CD4-positive, alpha-beta T cell (primary cell): ENCODE measurements around the gene RAD51B. TPM values are rescaled to one million over a fixed set of nuclear protein-coding genes. Genes with fewer than 3 reads are reported as not detected.

Experiments
- ATAC-seq: fragments of 200-7000 bp; cut with Tn5 transposase; one replicate; pipeline ENCODE4 v1.10.0; 2022; ENCODE audit warnings: mild to moderate bottlenecking; ENCODE audit not compliant: poor library complexity
- CTCF ChIA-PET: fragments of 350-600 bp; sonication (Branson Sonifier 250); formaldehyde crosslinking; loops from one replicate; lab custom pipeline; 2021; ENCODE audit warnings: antibody characterized with exemption, inconsistent platforms; lab: Charles Lee
- POLR2A ChIA-PET: fragments of 350-600 bp; sonication (Branson Sonifier 250); formaldehyde crosslinking; loops from one replicate; lab custom pipeline; 2021; ENCODE audit warnings: antibody characterized with exemption, inconsistent platforms; lab: Charles Lee
- DNase-seq, 14 experiments: peaks; one replicate each; pipeline ENCODE4 v3.0.0-alpha.2; 2013 to 2020; ENCODE audit warnings: mixed read lengths in 2 of 14
- H3K27ac ChIP-seq, 2 donors: one replicate each; pipeline versions ENCODE4 v1.5.1 to v1.7.0; 2013; ENCODE audit warnings: low read length in 2 of 2, low read depth in 1 of 2, mild to moderate bottlenecking in 1 of 2
- H3K27me3 ChIP-seq, 2 experiments: 1 replicate in 1 of 2; 2 replicates in 1 of 2; pipeline versions ENCODE4 v1.6.1 to v1.7.0; 2013; ENCODE audit warnings: low read length in 2 of 2, control low read depth in 1 of 2, mild to moderate bottlenecking in 1 of 2, moderate library complexity in 1 of 2; ENCODE audit not compliant: insufficient read depth in 2 of 2, control insufficient read depth in 1 of 2
- H3K36me3 ChIP-seq: one replicate; pipeline ENCODE4 v1.6.1; 2013; ENCODE audit warnings: low read length, control low read depth; ENCODE audit not compliant: insufficient read depth
- H3K4me1 ChIP-seq: one replicate; pipeline ENCODE4 v1.6.1; 2013; ENCODE audit warnings: low read length, control low read depth; ENCODE audit not compliant: insufficient read depth
- H3K4me3 ChIP-seq: one replicate; pipeline ENCODE4 v1.5.1; 2013; ENCODE audit warnings: mild to moderate bottlenecking, low read length, moderate library complexity
- H3K9me3 ChIP-seq, 2 experiments: 1 replicate in 1 of 2; 2 replicates in 1 of 2; pipeline versions ENCODE4 v1.6.1 to v1.7.0; 2013; ENCODE audit warnings: low read length in 2 of 2, mild to moderate bottlenecking in 2 of 2, control low read depth in 1 of 2, moderate library complexity in 1 of 2; ENCODE audit not compliant: control insufficient read depth in 1 of 2, insufficient read depth in 1 of 2
- H3K27ac Mint-ChIP-seq: one replicate; pipeline ENCODE4 v1.8.0; 2020; ENCODE audit warnings: mixed read lengths
- H3K27me3 Mint-ChIP-seq: one replicate; pipeline ENCODE4 v1.8.0; 2021; ENCODE audit warnings: mixed read lengths
- H3K36me3 Mint-ChIP-seq: one replicate; pipeline ENCODE4 v1.8.0; 2021; ENCODE audit warnings: low read depth, mixed read lengths
- H3K4me1 Mint-ChIP-seq: one replicate; pipeline ENCODE4 v1.8.0; 2021; ENCODE audit warnings: low read depth, mixed read lengths
- H3K4me3 Mint-ChIP-seq: one replicate; pipeline ENCODE4 v1.8.0; 2020; ENCODE audit warnings: mild to moderate bottlenecking, mixed read lengths
- H3K9me3 Mint-ChIP-seq: one replicate; pipeline ENCODE4 v1.8.0; 2020; ENCODE audit warnings: mixed read lengths
- intact Hi-C, 2 experiments: fragments of 100-400 bp; cut with DNase I in 1 of 2; cut with micrococcal nuclease in 1 of 2; formaldehyde crosslinking; loops; one replicate each; pipeline versions ENCODE4 v1.15.1 to v1.9.0; 2023 to 2025; cut with DNase I, micrococcal nuclease
- total RNA-seq, 174 experiments: library from RNA in 2 of 174; stranded (reverse) in 2 of 174; gene quantifications; one replicate each; pipeline ENCODE4 v1.2.3 and lab custom pipeline; 2021 to 2026
- TF ChIP-seq, protein P1 (sequence below): fragments of 200-600 bp; IDR thresholded peaks from one replicate; pipeline ENCODE4 v1.8.0; 2022; ENCODE audit warnings: antibody characterized with exemption, mild to moderate bottlenecking

Gene RAD51B
- total RNA-seq, 2 experiments from 2014 or later = 18.4 to 20.0 TPM

DNA sequence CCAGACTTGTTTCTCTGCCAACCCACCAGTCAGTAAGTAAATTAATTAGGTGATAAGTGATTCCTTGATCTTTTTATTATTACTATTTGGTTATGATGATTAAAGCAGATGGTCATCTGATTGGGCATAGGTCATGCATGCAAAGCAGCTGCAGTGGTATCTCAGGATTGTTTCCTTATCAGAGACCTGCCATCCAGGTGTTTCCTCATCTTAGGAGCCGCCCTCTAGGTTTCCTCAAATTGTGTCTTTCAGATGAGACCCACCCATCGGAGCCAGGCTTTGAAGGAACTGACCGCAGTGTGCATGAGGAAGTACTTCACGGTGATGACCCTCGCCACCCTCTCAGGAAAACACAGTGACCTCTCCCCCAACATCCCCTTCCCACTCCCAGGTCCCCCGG lies 910.0 kb downstream of the RAD51B start:
- Mint-ChIP-seq H3K27ac (no peak overlapping the region), H3K4me3 (no peak overlapping the region), H3K36me3 (no peaks in the 10 kb centered on the region), H3K4me1 (peaks cover 42% of the 10 kb centered on the region), H3K9me3 (no peaks in the 10 kb centered on the region), H3K27me3 (no peaks in the 10 kb centered on the region)
- TF ChIP-seq, protein P1, sequence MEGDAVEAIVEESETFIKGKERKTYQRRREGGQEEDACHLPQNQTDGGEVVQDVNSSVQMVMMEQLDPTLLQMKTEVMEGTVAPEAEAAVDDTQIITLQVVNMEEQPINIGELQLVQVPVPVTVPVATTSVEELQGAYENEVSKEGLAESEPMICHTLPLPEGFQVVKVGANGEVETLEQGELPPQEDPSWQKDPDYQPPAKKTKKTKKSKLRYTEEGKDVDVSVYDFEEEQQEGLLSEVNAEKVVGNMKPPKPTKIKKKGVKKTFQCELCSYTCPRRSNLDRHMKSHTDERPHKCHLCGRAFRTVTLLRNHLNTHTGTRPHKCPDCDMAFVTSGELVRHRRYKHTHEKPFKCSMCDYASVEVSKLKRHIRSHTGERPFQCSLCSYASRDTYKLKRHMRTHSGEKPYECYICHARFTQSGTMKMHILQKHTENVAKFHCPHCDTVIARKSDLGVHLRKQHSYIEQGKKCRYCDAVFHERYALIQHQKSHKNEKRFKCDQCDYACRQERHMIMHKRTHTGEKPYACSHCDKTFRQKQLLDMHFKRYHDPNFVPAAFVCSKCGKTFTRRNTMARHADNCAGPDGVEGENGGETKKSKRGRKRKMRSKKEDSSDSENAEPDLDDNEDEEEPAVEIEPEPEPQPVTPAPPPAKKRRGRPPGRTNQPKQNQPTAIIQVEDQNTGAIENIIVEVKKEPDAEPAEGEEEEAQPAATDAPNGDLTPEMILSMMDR = no peak
- ATAC-seq = no peak
- H3K27ac ChIP-seq = no peak overlapping the region
- no peaks in the 10 kb centered on the region for H3K36me3 ChIP-seq
- no peaks in the 10 kb centered on the region for H3K27me3 ChIP-seq
- CTCF ChIA-PET = interaction anchor here (0.6 to 2.1 kb wide), 2 partner anchors 60 to 63 kb away, joined by 3 to 5 read pairs; no protein-coding TSS in a partner anchor
- H3K4me1 ChIP-seq = peaks cover 17% of the 10 kb centered on the region
- H3K9me3 ChIP-seq = no peaks in the 10 kb centered on the region
- POLR2A ChIA-PET = no interaction called here
- no peak overlapping the region for H3K4me3 ChIP-seq
- no peak for DNase-seq
- intact Hi-C loops = no loop called here

DNA sequence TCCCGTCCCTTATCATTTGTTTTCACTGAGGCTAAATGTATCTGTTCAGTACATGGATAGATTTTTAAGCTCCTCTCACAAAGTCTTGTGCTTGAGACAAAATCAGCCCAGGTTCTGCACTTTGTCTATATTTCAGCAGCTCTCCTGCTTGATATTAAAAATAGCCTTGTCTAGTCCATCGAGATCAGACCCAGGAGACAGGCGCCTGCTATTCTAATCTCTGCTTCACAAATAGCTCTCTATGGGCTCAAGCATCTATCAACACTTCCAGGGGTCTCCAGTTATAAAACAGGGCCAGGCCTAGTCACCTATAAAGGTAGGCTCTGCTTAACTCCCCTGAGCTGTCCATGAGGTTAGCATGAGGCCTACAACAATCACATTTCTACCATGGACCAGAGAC lies 910.8 kb downstream of the RAD51B start:
- Histone ChIP-seq H3K36me3 (no peaks in the 10 kb centered on the region), H3K27ac (no peak overlapping the region), H3K27me3 (no peaks in the 10 kb centered on the region), H3K4me1 (peaks cover 25% of the 10 kb centered on the region), H3K9me3 (no peaks in the 10 kb centered on the region), H3K4me3 (no peak overlapping the region)
- intact Hi-C loops = loop anchor here (5.0 kb wide), 1 partner anchor 52 kb away; no protein-coding TSS in a partner anchor
- no peaks in the 10 kb centered on the region for H3K9me3 Mint-ChIP-seq
- ChIA-PET CTCF (interaction anchor here (2.1 kb wide), 1 partner anchor 59 kb away, joined by 5 read pairs; no protein-coding TSS in a partner anchor), POLR2A (no interaction called here)
- TF ChIP-seq, protein P1 = no peak
- no peak overlapping the region for H3K4me3 Mint-ChIP-seq
- no peak for DNase-seq
- H3K27ac Mint-ChIP-seq = no peak overlapping the region
- H3K4me1 Mint-ChIP-seq = peaks cover 50% of the 10 kb centered on the region
- no peaks in the 10 kb centered on the region for H3K36me3 Mint-ChIP-seq
- ATAC-seq = no peak
- H3K27me3 Mint-ChIP-seq = no peaks in the 10 kb centered on the region

DNA sequence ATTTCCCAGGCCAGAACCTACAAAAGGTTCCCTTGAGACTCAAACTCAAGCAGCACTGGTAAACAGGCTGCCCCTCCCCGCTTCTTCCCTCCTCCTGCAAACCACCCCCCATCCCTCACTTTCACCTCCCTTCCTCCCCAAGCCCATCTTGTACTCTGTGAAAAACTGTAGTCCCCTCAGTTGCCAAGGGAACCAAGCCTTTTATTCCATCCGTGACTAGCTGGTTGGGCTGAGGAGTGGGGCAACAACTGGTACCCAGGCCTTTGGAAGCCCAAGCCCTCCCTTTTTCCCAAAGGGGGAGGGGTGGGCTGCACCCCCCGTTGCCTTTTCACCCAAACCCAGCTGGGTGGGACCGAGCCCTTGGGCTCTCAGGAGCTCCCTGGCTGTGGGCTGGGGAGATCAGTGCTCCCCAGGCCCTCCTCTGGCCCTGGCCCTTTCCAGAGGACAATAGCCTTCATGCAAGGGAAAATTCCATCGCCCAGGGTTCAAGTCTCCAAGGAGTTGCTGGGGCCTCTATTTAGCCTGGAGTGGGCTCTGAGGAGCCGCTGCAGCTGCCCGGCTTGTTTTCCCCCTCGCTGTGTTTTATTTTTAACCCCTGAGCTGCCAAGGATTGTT lies 911.3 kb downstream of the RAD51B start:
- ATAC-seq = no peak

More for the DNA sequence above, 911.3 kb downstream of the RAD51B start:
- no peak overlapping the region for H3K4me3 Mint-ChIP-seq
- CTCF ChIA-PET = interaction anchor here (2.1 kb wide), 1 partner anchor 58 kb away, joined by 5 read pairs; no protein-coding TSS in a partner anchor
- intact Hi-C loops = loop anchor here (5.0 kb wide), 1 partner anchor 51 kb away; no protein-coding TSS in a partner anchor
- Histone ChIP-seq H3K4me1 (peaks cover 30% of the 10 kb centered on the region), H3K4me3 (no peak overlapping the region), H3K36me3 (no peaks in the 10 kb centered on the region), H3K9me3 (no peaks in the 10 kb centered on the region), H3K27me3 (no peaks in the 10 kb centered on the region), H3K27ac (no peak overlapping the region)
- no peak for DNase-seq
- no peaks in the 10 kb centered on the region for H3K36me3 Mint-ChIP-seq
- no peaks in the 10 kb centered on the region for H3K27me3 Mint-ChIP-seq
- POLR2A ChIA-PET = interaction anchor here (0.7 kb wide), 1 partner anchor 56 kb away, joined by 3 read pairs; no protein-coding TSS in a partner anchor
- TF ChIP-seq, protein P1 = no peak
- no peak overlapping the region for H3K27ac Mint-ChIP-seq
- peaks cover 53% of the 10 kb centered on the region for H3K4me1 Mint-ChIP-seq
- no peaks in the 10 kb centered on the region for H3K9me3 Mint-ChIP-seq
